K562 (cell line): ENCODE data around the gene IFITM2. TPM values are rescaled to one million over a fixed set of nuclear protein-coding genes. Genes with fewer than 3 reads are reported as not detected.
A peak's percentile ranks its signal among the peaks of the same experiment; 100 is the strongest.

Source experiments
- ETV6 ChIP-seq, 3 experiments: fragments of 150-350 bp in 1 of 3; sonication (generic) in 1 of 3; formaldehyde crosslinking in 1 of 3; IDR thresholded peaks; 2 replicates each; pipeline versions ENCODE4 v1.6.1 to v1.8.0; 2014 to 2022; ENCODE audit warnings: borderline replicate concordance in 2 of 3, low read depth in 2 of 3, antibody characterized with exemption in 1 of 3, low read length in 1 of 3, mild to moderate bottlenecking in 1 of 3, missing genetic modification reagents in 1 of 3
- ILF3 ChIP-seq: fragments of 450-650 bp; IDR thresholded peaks from 2 replicates; pipeline ENCODE4 v1.6.1; 2018; ENCODE audit warnings: antibody characterized with exemption, mild to moderate bottlenecking, moderate library complexity, borderline replicate concordance
- MXD1 ChIP-seq: fragments of 250-450 bp; sonication (Bioruptor Pico); IDR thresholded peaks from 2 replicates; pipeline ENCODE4 v1.8.0; 2021; ENCODE audit warnings: borderline replicate concordance, mild to moderate bottlenecking, moderate library complexity; ENCODE audit not compliant: poor library complexity, severe bottlenecking
- MXI1 ChIP-seq: IDR thresholded peaks from 2 replicates; pipeline ENCODE4 v1.6.1; 2011; ENCODE audit warnings: low read depth, mild to moderate bottlenecking, improper control_type of control experiment, low read length
- PATZ1 ChIP-seq: fragments of 250-450 bp; sonication (Bioruptor Pico); IDR thresholded peaks from 2 replicates; pipeline ENCODE4 v1.5.0; 2020; ENCODE audit warnings: mild to moderate bottlenecking, borderline replicate concordance
- POLR2AphosphoS2 ChIP-seq: IDR thresholded peaks from 2 replicates; pipeline ENCODE4 v1.6.1; 2012; ENCODE audit warnings: low read length, improper control_type of control experiment
- ZBTB7A ChIP-seq: IDR thresholded peaks from 2 replicates; pipeline ENCODE4 v1.6.1; 2011; ENCODE audit warnings: low read depth, mild to moderate bottlenecking, low read length, moderate library complexity, borderline replicate concordance; ENCODE audit not compliant: control insufficient read depth
- ZNF354B ChIP-seq: fragments of 250-450 bp; sonication (Bioruptor Pico); IDR thresholded peaks from 2 replicates; pipeline ENCODE4 v1.4.0; 2020
- polyA plus RNA-seq, 8 experiments: library from polyadenylated mRNA; depleted of rRNA in 4 of 8; stranded (reverse) in 5 of 8; unstranded in 3 of 8; fragments of >200 nt; fragmentation: Nextera tagmentation in 2 of 8; fragmentation: Illumina TruSeq in 1 of 8; extraction: Ambion mirVana in 2 of 8; extraction: Trizol in 1 of 8; gene quantifications; 2 replicates each; pipeline versions ENCODE4 v1.2.1 to v1.2.3, GENCODE V29; 2011 to 2014; ENCODE audit warnings: inconsistent platforms in 1 of 8, missing spikeins in 1 of 8
- total RNA-seq, 7 experiments: library from RNA; depleted of rRNA in 6 of 7; stranded (reverse); fragments of >200 nt in 6 of 7; fragmentation: Illumina TruSeq in 2 of 7; extraction: Trizol in 2 of 7; gene quantifications; 2 replicates each; pipeline versions ENCODE4 v1.2.1 to v1.2.3, GENCODE V29; 2011 to 2021; ENCODE audit warnings: low replicate concordance in 1 of 7

IFITM2 gene
- total and polyA plus RNA-seq, 9 of the 15 experiments (the other 6 are each of a cell fraction or from before 2014, with no cell fraction given): 52.8 to 4,872 (median 356) TPM

- TF ChIP-seq MXD1 (no peak), MXI1 (no peak), POLR2AphosphoS2 (peak; percentile 23; the same call in 1 of the 2 replicates), ZNF354B (CRISPR knock-in tag) (no peak), ILF3 (no peak), ZBTB7A (peak; percentile 57; the same call in 1 of the 2 replicates), PATZ1 (CRISPR knock-in tag) (no peak), ETV6 (IDR thresholded peaks at IDR 0.05; ENCODE audit: borderline replicate concordance in 1 of 2, low read depth in 2 of 2, low read length in 1 of 2) (no peak), ETV6 (CRISPR knock-in tag; IDR thresholded peaks at IDR 0.05; ENCODE audit: borderline replicate concordance) (0 out of 2 replicates have a peak, but pooled peaks have one; percentile 41)
Observed at GRCh38 chr11:315516-315994, 7.9 kb downstream of the IFITM2 start (continued).
